NCI-H510A (cell line): Measurements from ENCODE around the gene MAPK14.
"Not testable (repeated sequence)": the region's sequence is repeated elsewhere in the genome, so short reads cannot be mapped to it uniquely, and the experiment has no call there.

Source experiments
- DNase-seq: peaks from one replicate; lab custom pipeline; 2025; lab: John Stamatoyannopoulos, UW

Gene MAPK14

DNA sequence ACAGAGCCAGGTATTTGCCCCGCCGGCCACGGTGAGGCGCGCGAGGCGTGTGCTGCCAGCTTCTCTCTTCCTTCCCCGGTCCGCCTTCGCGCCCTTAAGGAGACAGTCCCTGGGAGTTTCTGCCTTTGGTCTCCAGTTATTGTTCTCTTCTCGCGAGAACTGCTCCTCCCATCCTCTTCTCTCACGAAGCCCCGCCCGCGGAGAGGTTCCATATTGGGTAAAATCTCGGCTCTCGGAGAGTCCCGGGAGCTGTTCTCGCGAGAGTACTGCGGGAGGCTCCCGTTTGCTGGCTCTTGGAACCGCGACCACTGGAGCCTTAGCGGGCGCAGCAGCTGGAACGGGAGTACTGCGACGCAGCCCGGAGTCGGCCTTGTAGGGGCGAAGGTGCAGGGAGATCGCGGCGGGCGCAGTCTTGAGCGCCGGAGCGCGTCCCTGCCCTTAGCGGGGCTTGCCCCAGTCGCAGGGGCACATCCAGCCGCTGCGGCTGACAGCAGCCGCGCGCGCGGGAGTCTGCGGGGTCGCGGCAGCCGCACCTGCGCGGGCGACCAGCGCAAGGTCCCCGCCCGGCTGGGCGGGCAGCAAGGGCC is at the start of gene MAPK14:
TSS of gene MAPK14 (plus strand) at position 308 of the 587 bp plus-strand sequence. CDS start 350 bp downstream, outside the sequence.
- peak; percentile 100 for DNase-seq

DNA sequence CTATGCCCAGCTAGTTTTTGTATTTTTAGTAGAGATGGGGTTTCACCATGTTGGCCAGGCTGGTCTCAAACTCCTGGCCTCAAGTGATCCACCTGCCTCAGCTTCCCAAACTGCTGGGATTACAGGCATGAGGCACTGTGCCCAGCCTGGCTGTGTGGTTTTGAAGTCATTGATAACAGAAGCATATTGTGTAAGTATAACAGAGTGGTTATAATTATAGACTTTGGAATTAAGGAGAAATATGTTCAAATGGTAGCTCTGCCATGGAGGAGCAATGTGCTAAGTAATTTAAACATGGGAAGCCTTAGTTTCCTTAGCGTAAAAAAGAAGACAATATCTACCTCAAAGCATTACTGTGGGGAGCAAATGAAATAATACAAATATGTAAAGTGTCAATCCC is 47.5 kb upstream of the MAPK14 start:
- not testable (repeated sequence) for DNase-seq

DNA sequence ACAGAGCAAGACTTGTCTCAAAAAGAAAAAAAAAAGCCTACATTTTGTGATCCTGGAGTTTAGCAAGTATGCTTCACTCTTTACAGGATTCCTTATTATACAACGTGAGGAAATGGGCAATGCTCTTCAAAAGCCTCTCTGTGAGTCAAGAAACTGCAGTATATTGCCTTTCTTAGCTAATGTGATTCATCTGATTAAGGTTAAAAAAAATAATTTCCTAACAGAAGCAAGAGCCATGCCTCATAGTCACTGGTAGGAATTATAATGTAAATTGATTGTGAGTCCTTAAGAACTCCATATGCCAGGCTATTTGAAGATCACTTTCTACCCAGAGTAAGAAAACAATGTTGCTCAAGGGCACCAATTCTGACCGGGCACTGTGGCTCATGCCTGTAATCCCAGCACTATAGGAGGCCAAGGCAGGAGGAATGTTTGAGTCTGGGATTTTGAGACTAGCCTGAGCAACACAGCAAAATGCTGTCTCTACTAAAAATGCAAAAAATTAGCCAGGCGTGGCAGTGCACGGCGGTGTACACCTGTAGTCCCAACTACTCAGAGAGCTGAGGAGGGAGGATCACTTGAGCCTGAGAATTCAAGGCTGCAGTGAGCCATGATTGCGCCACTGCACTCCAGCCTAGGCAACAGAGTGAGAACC is 46.5 kb upstream of the MAPK14 start:
- no peak for DNase-seq

DNA sequence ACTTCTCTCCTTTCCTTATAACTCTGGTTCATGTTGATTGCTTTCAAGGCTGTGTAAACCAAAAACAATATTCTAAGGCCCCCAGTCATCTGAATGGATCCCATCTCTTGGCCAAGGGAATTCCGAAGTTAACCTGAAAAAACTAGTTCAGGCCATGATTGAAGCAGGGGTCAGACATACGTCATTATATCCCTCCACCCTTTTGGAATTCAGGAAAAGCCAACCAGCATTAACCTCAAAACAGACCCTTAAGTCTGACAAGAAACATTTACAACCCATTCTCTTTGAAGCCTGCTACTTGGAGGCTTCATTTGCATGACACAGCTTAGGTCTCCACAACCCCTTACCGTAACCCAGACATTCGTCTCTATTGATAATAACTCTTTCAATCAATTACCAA is 42.9 kb upstream of the MAPK14 start:
- no peak for DNase-seq

DNA sequence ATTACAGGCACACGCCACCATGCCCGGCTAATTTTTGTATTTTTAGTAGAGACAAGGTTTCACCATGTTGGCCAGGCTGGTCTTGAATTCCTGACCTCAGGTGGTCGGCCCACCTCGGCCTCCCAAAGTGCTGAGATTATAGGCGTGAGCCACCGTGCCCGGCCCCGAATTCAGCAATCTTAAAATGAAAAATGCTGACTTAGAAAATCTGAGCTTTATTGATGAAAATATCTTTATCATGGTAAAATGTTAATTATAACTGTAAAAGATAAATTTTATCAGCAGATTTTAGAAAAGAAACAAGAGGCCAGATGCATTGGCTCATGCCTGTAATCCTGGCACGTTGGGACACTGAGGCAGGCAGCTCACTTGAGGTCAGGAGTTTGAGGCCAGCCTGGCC is 39.6 kb upstream of the MAPK14 start:
- not testable (repeated sequence) for DNase-seq

DNA sequence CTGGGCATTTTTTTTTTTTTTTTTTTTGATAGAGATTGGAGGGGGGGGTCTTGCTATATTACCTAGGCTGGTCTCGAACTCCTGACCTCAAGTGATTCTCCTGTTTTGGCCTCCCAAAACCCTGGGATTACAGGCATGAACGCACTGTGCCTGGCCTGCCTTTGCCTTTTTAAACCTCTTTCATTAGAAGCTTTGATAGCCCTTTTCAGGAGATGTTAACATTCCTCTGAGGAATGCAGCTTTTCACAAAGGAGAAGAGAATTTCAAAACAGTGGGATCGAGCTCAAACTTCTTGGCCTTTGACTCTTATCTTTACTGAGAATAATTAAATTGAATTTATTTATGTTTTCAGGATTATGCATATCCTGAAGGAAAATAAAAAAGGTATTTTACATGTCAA is 34.5 kb upstream of the MAPK14 start:
- no peak for DNase-seq

DNA sequence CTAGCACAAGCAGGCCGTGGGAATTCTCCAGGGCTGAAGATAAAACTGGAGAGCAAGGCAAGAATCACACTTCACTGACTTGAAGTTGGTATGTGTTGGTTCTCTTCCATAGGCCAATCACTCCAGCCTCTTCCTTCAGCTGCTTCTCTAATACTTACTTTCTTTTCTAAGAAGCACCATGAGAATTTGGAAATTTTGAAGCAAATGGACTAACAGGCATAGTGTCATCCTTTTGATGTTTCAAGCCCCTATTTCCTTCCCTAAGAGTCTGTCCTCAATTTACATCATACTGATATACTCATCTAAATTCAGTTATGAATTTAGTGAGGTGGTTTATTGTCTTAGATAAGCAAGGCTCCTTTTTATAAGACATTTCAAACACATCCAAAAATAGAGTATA is 27.2 kb upstream of the MAPK14 start:
- no peak for DNase-seq

DNA sequence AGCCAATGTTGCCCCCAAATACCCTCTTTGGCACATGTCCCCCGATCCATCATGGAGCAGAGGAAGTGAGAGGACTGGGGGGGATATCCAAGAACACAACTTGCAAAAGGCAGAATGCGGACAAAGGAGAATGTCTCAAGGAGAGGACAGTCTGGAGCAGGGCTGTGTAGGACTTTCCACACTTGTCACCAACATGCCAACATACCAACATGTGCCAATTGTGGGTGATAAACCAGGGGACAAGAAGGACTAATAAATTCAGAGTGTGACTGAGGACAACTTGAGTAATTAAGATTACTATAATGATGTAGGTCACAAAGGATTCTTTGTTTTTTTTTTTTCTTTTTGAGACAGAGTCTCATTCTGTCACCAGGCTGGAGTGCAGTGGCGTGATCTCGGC is 11.9 kb upstream of the MAPK14 start:
- DNase-seq, result no peak

DNA sequence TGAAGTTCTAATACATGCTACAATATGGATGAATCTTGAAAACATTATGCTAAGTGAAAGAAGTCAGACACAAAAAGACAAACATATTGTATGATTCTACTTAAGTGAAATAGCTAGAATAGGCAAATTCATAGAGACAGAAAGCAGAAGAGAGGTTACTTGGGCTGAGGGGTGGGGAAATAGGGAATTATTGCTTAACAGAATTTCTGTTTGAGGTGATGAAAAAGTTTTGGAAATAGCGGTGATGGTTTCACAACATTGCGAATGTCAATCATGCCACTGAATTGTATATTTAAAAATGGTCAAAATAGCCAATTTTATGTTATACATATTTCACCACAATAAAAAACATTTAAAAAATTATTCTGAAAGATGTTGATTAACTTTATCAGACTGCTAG is 9.3 kb upstream of the MAPK14 start:
- DNase-seq, result no peak

DNA sequence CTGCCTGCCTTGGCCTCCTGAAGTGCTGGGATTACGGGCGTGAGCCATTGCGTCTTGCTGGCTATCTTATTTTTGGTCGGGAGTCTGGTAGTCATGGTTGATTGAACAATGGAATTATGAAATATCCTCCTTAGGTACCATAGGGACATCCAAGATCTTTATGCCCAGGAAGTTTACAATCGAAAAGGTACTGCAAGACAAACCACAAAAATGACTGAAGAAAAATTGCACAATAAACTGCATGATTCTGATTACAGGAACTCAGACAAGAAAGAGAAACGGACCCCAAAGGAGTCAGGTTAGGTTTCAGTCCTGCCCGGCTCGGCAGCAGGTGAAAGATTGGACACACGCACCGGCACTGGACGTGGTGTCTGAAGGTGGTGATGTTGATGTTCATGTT is 8.4 kb upstream of the MAPK14 start:
- DNase-seq, result no peak

DNA sequence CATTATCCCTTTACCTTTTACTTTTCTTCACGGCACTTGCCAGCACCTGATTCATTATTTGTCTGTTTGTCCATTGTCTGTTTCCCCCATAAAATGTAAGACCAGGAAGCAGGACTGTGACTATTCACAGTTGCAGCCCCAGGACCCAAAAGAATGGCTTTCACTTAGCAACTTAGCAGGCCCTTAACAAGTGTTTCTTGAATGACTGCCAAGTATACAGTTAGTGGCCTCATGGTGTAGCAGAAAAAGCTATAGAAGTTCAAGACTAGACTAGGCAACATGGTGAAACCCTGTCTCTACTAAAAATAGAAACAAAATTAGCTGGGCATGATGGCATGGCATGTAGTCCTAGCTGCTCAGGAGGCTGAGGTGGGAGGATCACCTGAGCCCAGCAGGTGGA is 7.5 kb upstream of the MAPK14 start:
- no peak for DNase-seq

DNA sequence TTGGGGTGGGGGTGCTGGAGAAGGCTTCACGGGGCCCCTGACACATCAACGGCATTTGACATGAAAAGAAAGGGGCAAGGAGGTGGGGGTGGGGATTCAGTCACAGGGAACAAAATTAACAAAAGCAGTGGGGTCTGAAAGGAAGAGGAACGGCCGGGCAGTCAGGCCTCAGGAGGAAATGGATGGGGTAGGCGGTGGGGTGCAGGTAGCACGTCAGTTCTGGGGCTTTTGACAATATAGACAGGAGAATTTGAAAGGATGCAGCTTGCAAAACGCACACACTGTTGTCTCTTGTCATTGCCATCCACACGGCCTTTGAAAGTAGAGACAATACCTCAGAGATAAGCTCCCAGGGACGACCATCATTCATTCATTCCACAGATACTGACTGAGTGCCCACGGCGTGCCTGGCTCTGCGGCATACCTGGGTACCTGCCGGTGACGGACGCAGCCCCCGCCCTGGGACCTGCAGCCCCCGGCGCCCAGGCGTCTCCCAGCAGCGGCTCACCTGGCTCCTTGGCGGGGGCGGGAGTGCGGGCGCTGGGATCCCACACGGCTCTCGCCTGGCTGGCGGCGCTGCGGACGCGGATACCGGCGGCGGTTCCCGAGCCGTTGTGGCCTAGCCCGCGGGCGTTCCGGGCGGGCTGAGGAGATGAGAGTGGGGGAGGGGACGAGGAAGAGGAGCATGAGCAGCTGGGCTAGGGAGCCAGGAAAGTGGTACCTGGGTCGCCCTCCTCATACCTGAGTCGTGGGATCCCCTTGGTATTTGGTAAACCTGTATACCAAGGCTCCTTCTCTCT is 3.4 kb upstream of the MAPK14 start, which contains the start of gene SLC26A8:
TSS of gene SLC26A8 (minus strand) at position 646 of the 800 bp plus-strand sequence. CDS start 4,934 bp downstream, outside the sequence.
- DNase-seq, result no peak

DNA sequence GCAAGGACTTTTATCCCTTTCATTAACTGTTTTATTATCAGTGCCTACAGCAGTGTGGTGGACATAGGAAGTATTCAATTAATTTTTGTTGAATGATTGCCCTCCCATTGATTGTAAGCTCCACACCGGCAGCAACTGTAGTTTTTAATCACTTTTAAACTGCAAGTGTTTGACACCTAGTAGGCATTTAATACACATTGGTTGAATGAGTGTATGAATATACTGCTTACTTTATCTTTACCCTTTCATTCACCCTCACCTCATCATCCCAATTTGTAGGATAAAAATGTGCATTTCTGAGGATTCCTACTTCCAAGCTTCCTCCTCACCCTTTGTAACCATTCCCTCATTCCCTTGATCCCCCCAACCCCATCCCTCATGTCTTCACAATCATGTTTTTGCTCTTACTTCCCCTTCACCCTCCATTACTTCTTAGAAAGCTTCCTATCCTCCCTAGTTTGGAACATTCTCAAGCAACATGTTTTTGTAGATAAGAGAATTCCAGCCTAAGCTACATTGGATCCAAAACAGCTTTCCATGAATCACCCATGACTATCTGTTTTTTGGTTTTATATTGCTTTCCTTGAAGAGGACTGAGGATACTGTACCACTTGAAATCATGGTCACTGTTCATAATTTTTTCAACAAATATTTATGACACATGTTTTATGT is 2.2 kb upstream of the MAPK14 start:
- no peak for DNase-seq

DNA sequence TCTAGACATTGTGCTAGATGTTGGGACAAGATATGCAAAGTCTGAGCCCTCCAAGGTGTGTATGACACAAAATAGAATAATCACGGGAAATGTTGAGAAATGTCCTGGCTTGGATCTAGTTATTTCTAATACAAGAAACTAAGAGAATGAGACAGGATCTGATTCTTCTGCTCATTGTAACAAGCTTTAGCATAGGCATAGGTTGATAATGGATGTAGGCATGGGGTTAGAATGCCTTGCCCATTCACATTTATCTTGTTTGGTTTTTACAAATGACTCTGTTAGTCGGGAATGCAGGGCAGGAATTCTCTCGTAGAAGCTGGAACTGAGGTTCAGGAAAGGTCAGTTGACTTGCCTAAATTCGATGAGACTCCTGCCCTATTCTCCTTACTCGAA is 1.7 kb upstream of the MAPK14 start:
- no peak for DNase-seq

DNA sequence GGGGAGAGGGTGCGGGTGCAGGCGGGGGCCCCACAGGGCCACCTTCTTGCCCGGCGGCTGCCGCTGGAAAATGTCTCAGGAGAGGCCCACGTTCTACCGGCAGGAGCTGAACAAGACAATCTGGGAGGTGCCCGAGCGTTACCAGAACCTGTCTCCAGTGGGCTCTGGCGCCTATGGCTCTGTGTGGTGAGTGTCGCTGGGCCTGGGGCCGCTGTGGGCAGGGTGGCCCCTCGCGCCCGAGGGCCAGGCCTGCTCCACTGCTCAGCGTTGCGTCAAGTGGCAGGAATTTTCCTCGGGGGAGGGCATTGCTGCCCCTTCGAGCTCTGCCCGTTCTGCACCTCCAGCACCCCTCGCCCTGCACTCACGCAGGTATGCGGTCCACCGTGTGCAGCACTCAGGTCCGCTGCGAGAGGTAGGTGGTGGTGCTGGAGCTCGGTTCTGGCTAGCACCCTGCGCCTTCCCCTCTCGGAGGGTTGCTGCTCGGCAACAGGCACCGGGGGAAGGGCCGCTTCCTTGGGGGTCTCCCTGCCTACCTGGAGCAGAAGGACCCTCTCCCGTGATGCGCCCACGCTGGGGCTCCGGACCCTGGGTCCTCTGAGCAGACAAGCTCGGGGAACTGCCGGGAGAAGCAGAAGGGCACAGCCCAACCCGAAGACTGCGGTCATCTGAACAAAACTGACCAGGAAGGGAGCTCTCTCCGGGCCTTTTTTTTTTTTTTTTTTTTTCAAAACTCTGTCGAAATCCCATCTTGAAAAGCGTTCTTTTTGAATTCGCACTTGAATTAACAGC is 674 bp downstream of the MAPK14 start:
- peak; percentile 39 for DNase-seq

DNA sequence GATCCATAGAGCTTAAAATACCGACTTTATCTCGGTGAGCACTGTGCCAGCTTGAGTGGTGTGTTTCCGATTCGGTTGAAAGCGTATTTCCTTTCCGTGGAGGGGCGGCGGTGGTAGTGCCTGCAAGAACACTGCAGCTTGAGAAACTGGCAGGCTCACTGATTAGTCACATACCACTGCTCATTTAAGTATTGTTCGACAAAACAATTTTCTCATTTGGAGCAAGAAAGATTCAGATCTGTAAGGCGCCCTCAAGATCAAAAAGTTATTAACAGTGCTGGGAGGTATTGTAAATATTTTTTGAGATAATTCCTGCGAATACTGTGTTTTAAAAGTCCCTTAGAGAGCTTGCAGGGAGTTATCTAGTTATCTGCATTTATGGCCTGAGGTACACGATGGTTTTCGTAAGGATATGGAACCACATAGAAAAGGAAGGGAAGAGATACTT is 1.3 kb downstream of the MAPK14 start:
- peak; percentile 39 for DNase-seq

DNA sequence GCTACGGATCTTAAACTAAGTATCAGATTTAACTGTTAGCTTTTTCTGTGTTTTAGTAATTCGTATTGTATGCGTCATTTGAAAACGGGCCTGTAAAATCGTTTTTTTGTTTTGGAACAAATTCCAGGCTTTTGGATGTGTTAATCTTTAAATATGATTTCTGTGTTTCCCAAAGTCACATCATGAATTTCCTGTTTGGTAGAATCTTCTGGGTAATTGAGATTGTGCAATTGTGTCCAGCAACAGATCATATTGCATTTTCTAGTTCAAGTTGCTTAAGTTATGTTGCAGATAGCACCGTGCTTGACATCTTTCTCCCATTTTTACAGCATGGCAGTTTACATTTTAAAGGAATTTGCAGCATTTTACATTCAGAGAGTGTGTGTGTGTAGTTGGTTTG is 1.9 kb downstream of the MAPK14 start:
- no peak for DNase-seq

DNA sequence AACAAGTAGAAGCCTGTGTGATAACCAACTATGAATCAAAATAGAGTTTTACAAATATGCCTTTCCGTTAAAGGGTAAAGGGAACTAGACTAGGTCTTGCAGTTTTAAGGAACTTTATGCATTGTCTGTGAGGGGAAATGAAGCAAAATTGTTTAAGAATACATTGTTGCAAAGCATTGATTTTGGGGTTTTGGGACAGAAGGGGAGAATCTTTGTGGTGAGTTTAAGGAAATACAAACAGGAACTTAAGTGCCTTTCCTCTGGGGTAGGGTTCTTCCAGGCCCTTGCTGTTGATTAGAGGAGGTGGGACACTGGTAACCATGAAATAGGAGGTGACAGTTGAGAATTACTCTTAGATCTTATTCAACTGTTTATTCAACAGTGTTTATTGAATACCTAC is 4.7 kb downstream of the MAPK14 start:
- DNase-seq, result no peak

DNA sequence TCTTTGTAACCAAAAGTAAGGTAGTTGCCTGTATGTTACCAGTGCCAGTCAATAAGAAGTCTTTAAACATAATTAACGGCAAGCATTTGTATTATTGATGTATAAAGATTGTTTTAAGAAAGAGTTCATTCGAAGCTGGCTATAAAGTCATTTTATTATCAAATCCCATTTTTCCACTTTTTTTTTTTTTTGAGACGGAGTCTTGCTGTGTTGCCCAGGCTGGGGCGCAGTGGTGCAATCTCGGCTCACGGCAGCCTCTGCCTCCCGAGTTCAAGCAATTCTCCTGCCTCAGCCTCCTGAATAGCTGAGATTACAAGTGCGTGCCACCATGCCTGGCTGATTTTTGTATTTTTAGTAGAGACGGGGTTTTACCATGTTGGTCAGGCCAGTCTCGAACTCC is 5.5 kb downstream of the MAPK14 start:
- DNase-seq, result not testable (repeated sequence)

DNA sequence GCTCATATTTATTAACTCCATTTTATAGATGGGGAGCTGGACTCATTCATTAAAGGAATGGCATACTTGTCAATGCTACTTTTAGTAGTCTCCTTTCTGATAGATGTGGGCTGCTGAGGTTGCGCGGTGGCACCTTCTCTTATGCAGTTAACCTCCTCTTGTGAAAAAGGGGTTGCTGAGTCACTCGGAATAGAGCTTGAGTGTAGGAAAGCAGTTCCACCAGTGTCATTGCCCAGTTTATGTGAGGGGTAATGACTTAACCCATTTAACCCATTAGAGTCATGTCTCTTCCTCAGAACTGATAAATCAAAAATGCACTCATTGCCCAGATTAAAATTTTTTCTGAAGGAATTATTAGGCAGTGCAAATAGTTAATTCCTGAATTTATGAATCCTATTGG is 6.3 kb downstream of the MAPK14 start:
- DNase-seq, result no peak

DNA sequence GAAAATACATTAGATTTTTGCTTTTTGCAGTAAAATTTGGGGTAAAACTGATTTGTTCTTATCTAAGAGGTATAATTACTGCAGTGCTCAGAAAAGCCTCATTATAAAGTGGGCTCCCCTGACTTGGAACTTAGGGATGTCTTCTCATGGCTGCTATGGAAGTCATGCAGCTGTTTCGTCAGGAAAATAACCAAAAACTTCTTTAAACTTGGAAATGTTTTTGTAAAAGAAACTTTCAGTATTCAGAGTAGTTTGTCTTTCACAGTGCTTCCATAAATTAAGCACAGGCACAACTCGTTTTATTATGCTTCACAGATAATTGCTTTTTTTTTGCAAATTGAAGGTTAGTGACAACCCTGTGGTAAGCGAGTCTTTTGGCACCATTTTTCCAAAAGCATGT is 6.8 kb downstream of the MAPK14 start:
- no peak for DNase-seq

DNA sequence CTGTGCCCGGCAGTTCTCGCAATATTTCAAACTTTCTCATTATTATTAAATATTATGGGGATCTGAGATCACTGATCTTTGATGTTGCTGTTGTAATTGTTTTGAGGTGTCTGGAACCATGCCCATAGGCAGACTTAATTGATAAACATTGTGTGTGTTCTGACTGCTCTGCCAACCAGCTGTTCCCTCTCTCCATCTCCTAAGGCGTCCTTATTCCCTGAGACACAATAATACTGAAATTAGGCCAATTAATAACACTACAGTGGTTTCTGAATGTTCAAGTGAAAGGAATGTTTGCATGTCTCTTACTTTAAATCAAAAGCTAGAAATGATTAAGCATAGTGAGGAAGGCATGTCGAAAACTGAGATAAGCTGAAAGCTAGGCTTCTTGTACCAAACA is 7.6 kb downstream of the MAPK14 start:
- no peak for DNase-seq
